Endothelial cell of umbilical vein (primary cell): ENCODE measurements around the gene FAM118B. TPM values are rescaled to one million over a fixed set of nuclear protein-coding genes. Genes with fewer than 3 reads are reported as not detected.

Experiments
- BruUV-seq: library from RNA; stranded (reverse); fragments of 400-500 nt; replicated peaks from 2 replicates; lab custom pipeline; 2021; lab: Mats Ljungman, UMichigan
- CTCF ChIA-PET: fragments of 300-600, 350-600 bp; sonication (Branson Sonifier 250); formaldehyde crosslinking; loops from one replicate; lab custom pipeline; 2021; ENCODE audit warnings: antibody characterized with exemption, inconsistent platforms; lab: Charles Lee
- POLR2A ChIA-PET: fragments of 300-600, 350-600 bp; sonication (Branson Sonifier 250); formaldehyde crosslinking; loops from one replicate; lab custom pipeline; 2021; ENCODE audit warnings: antibody characterized with exemption, inconsistent platforms; lab: Charles Lee
- DNase-seq: peaks from one replicate; pipeline ENCODE4 v3.0.0-alpha.2; 2011; ENCODE audit warnings: low read depth, low spot score
- FAIRE-seq: peaks from 2 replicates; lab custom pipeline; 2011; peaks lifted over from hg19 to GRCh38; lab: Jason Lieb, UNC
- H2AFZ ChIP-seq: 2 replicates; pipeline ENCODE4 v1.6.0; 2012; ENCODE audit warnings: low read depth, low read length, control low read depth, inconsistent platforms
- H3K27ac ChIP-seq: 2 replicates; pipeline ENCODE4 v1.5.1; 2011; ENCODE audit warnings: low read depth, mild to moderate bottlenecking, control low read depth, low read length, moderate library complexity; ENCODE audit not compliant: insufficient read depth
- H3K27me3 ChIP-seq, 2 experiments: 2 replicates each; pipeline versions ENCODE4 v1.6.0 to v1.6.1; 2011; ENCODE audit warnings: low read length in 2 of 2, mixed read lengths in 1 of 2; ENCODE audit not compliant: control insufficient read depth in 2 of 2, insufficient read depth in 2 of 2
- H3K36me3 ChIP-seq, 2 experiments: 2 replicates in 1 of 2; 3 replicates in 1 of 2; pipeline ENCODE4 v1.5.1; 2011; ENCODE audit warnings: low read length in 2 of 2, mild to moderate bottlenecking in 1 of 2, moderate library complexity in 1 of 2; ENCODE audit not compliant: control insufficient read depth in 2 of 2, insufficient read depth in 2 of 2; ENCODE audit errors: extremely low read depth in 1 of 2
- H3K4me1 ChIP-seq: 3 replicates; pipeline ENCODE4 v1.5.1; 2011; ENCODE audit warnings: mild to moderate bottlenecking, low read length; ENCODE audit not compliant: control insufficient read depth, insufficient read depth; ENCODE audit errors: extremely low read depth
- H3K4me2 ChIP-seq: 2 replicates; pipeline ENCODE4 v1.6.1; 2011; ENCODE audit warnings: low read length, control low read depth, mixed read lengths; ENCODE audit not compliant: insufficient read depth
- H3K4me3 ChIP-seq, 3 experiments: fragments of 200-600 bp in 1 of 3; sonication (generic), shearing (Covaris generic) in 1 of 3; replicated peaks in 1 of 3; 2 replicates each; pipeline ENCODE4 v1.5.1; 2011 to 2016; ENCODE audit warnings: control low read depth in 3 of 3, low read length in 3 of 3, mild to moderate bottlenecking in 2 of 3, inconsistent platforms in 1 of 3, low read depth in 1 of 3, moderate library complexity in 1 of 3; ENCODE audit not compliant: insufficient read depth in 1 of 3
- H3K79me2 ChIP-seq: 2 replicates; pipeline ENCODE4 v1.6.0; 2012; ENCODE audit warnings: low read length, inconsistent platforms; ENCODE audit not compliant: control insufficient read depth, insufficient read depth
- H3K9ac ChIP-seq: replicated peaks from 2 replicates; pipeline ENCODE3; 2011; ENCODE audit warnings: low read length, control low read depth; ENCODE audit not compliant: insufficient read depth; ENCODE audit errors: extremely low read depth
- H3K9me1 ChIP-seq: replicated peaks from 3 replicates; pipeline ENCODE4 v1.6.0; 2011; ENCODE audit warnings: mild to moderate bottlenecking, low read length; ENCODE audit not compliant: control insufficient read depth, insufficient read depth; ENCODE audit errors: extremely low read depth
- H3K9me3 ChIP-seq: replicated peaks from 2 replicates; pipeline ENCODE4 v1.5.1; 2012; ENCODE audit warnings: low read length, inconsistent platforms; ENCODE audit not compliant: control insufficient read depth, insufficient read depth
- H4K20me1 ChIP-seq: replicated peaks from 2 replicates; pipeline ENCODE3; 2011; ENCODE audit warnings: mild to moderate bottlenecking, low read length; ENCODE audit not compliant: control insufficient read depth, insufficient read depth; ENCODE audit errors: extremely low read depth
- CTCF ChIP-seq, 2 donors: IDR thresholded peaks; 1 replicate in 1 of 2; 2 replicates in 1 of 2; pipeline ENCODE4 v1.5.1; 2011; ENCODE audit warnings: low read length in 2 of 2, mild to moderate bottlenecking in 2 of 2, moderate library complexity in 2 of 2, control low read depth in 1 of 2, inconsistent platforms in 1 of 2, low read depth in 1 of 2; ENCODE audit not compliant: insufficient read depth in 1 of 2; ENCODE audit errors: extremely low read depth in 1 of 2
- EZH2 ChIP-seq: IDR thresholded peaks from 2 replicates; pipeline ENCODE4 v1.6.1; 2012; ENCODE audit warnings: borderline replicate concordance, low read depth, mild to moderate bottlenecking, moderate library complexity, low read length, inconsistent platforms; ENCODE audit not compliant: severe bottlenecking
- FOS ChIP-seq: IDR thresholded peaks from 2 replicates; pipeline ENCODE4 v1.6.1; 2011; ENCODE audit warnings: mild to moderate bottlenecking, low read length, moderate library complexity, borderline replicate concordance; ENCODE audit not compliant: insufficient read depth
- GATA2 ChIP-seq: IDR thresholded peaks from 2 replicates; pipeline ENCODE4 v1.7.0; 2011; ENCODE audit warnings: low read depth, mild to moderate bottlenecking, moderate library complexity, mixed read lengths, low read length; ENCODE audit not compliant: insufficient read length, insufficient read depth
- JUN ChIP-seq: IDR thresholded peaks from 2 replicates; pipeline ENCODE4 v1.6.1; 2011; ENCODE audit warnings: borderline replicate concordance, low read depth; ENCODE audit not compliant: insufficient read length, insufficient read depth
- MYC ChIP-seq: IDR thresholded peaks from one replicate; pipeline ENCODE4 v1.6.1; 2011; ENCODE audit warnings: mild to moderate bottlenecking, low read depth, low read length
- POLR2A ChIP-seq: IDR thresholded peaks from 2 replicates; pipeline ENCODE4 v1.6.1; 2012; ENCODE audit warnings: low read depth, mild to moderate bottlenecking, control low read depth, low read length
- POLR2AphosphoS5 ChIP-seq: IDR thresholded peaks from 2 replicates; pipeline ENCODE4 v1.6.1; 2012; ENCODE audit warnings: low read depth, mild to moderate bottlenecking, control low read depth, low read length, moderate library complexity; ENCODE audit not compliant: insufficient read depth
- dilution Hi-C: fragments of 300-500 bp; cut with MboI; formaldehyde crosslinking; loops from one replicate; pipeline ENCODE4 v1.15.0; 2019; ENCODE audit warnings: low sequenced_read_pairs; ENCODE audit not compliant: extremely low pct_ligation_motif_present
- intact Hi-C: fragments of 100-400 bp; cut with micrococcal nuclease; formaldehyde crosslinking; loops from one replicate; pipeline ENCODE4 v1.10.0; 2022
- polyA plus RNA-seq, 4 experiments: library from polyadenylated mRNA; depleted of rRNA in 3 of 4; stranded (reverse) in 3 of 4; unstranded in 1 of 4; fragments of >200 nt; gene quantifications; 2 replicates each; pipeline versions ENCODE4 v1.2.1 to v1.2.3, GENCODE V29; 2011 to 2012; ENCODE audit warnings: missing spikeins in 1 of 4
- total RNA-seq: library from RNA; stranded (reverse); gene quantifications from 2 replicates; pipeline ENCODE4 v1.2.3, GENCODE V29; 2021
- TF ChIP-seq, protein P1 (sequence below): IDR thresholded peaks from 2 replicates; pipeline ENCODE4 v1.6.1; 2011; ENCODE audit not compliant: insufficient read depth, insufficient read length

FAM118B gene
- total and polyA plus RNA-seq, 2 donors (not counting 3 experiments of a cell fraction or from before 2014, with no cell fraction given): 26.6 to 35.8 TPM

GRCh38 chr11:126281666-126282175, 70.1 kb downstream of the FAM118B start:
- no peak overlapping the region for H3K4me2 ChIP-seq
- H3K9ac ChIP-seq: no peak overlapping the region
- H2AFZ ChIP-seq: no peak overlapping the region

More at GRCh38 chr11:126281666-126282175, 70.1 kb downstream of the FAM118B start:
- BruUV-seq: no TSS peak
- Histone ChIP-seq H3K36me3 (peaks cover 0 to 6% of the 10 kb centered on the region in 2 experiments), H3K4me3 (no peak overlapping the region), H3K79me2 (no peaks in the 10 kb centered on the region), H3K4me1 (peaks cover 13% of the 10 kb centered on the region), H3K9me3 (no peaks in the 10 kb centered on the region), H3K27me3 (no peaks in the 10 kb centered on the region), H3K9me1 (no peaks in the 10 kb centered on the region), H4K20me1 (no peaks in the 10 kb centered on the region), H3K27ac (no peak overlapping the region)
- intact Hi-C loops (loop anchor here (1.0 kb wide), 1 partner anchor 12 kb away; the partner anchor contains the start of gene FOXRED1), dilution Hi-C loops (no loop called here)
- FAIRE-seq (no peak), DNase-seq (no peak)
- ChIA-PET CTCF (no interaction called here), POLR2A (no interaction called here)
- TF ChIP-seq POLR2AphosphoS5 (no peak), EZH2 (no peak), MYC (no peak), GATA2 (no peak), JUN (no peak), CTCF (IDR thresholded peaks at IDR 0.05; ENCODE audit: extremely low read depth in 1 of 2, insufficient read depth in 1 of 2, low read depth in 1 of 2, low read length in 2 of 2) (no peak), POLR2A (no peak), FOS (no peak)
- TF ChIP-seq, protein P1, sequence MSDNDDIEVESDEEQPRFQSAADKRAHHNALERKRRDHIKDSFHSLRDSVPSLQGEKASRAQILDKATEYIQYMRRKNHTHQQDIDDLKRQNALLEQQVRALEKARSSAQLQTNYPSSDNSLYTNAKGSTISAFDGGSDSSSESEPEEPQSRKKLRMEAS: no peak
